Activated T-cell treated with anti-CD3 and anti-CD28 coated beads, Interleukin-2, amount 50 U/mL, for 48 hours (primary cell): ENCODE measurements around the gene AADAC.
"Not testable (repeated sequence)": the region's sequence is repeated elsewhere in the genome, so short reads cannot be mapped to it uniquely, and the experiment has no call there.

Experiments
- DNase-seq, 2 experiments: peaks; one replicate each; pipeline ENCODE4 v3.0.0-alpha.2; 2020

The AADAC gene

GRCh38 chr3:151813799-151814198, at the start of gene AADAC:
AADAC (plus strand) TSS chr3:151814116; CDS start chr3:151814163, 47 bp downstream.
- DNase-seq: no peak

GRCh38 chr3:151764699-151765098, 49.2 kb upstream of the AADAC start:
- not testable (repeated sequence) for DNase-seq

GRCh38 chr3:151765685-151766084, 48.2 kb upstream of the AADAC start:
- DNase-seq: no peak

- DNase-seq: no peak
These were observed 47.5 kb upstream of the AADAC start for GRCh38 chr3:151766454-151766853.

GRCh38 chr3:151768393-151768930, 45.5 kb upstream of the AADAC start:
- no peak for DNase-seq

DNA sequence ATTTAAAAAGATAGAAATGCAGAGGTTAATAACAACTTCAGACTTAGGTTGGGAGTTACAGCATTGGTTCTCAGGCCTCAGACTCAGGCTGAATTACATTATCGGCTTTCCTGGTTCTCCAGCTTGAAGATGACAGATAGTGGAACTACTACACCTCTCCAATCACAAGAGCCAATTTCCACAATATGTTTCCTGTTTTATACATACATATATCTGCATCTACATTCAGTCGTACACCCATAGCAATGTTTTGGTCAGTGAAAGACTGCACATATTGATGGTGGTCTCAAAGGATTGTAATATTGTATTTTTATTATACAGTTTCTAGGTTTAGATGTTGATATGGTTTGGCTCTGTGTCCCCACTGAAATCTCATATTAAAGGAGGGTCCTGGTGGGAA, 44.7 kb upstream of the AADAC start:
- DNase-seq: no peak

DNA sequence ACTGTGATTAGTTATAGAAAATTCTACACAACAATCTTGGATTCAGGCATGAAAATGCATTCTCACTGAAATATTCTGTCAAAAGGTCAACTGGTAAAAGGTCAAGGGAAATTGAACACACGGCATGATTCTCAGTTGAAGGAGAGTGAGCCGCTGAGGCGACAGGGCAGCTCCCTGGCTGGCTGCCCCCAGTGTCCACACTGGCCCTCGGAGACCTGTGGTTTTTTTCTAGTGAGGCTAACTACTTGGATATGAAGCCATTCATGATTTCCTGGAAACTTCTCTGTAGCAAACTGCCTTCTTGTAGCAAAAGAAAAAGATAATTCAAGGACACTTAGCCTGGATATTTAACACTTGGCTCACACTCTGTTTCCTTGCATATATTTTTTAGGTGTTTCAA, 43.0 kb upstream of the AADAC start:
- no peak for DNase-seq

GRCh38 chr3:151772825-151773480, 41.0 kb upstream of the AADAC start:
- no peak for DNase-seq

GRCh38 chr3:151774235-151774634, 39.7 kb upstream of the AADAC start:
- no peak for DNase-seq

DNA sequence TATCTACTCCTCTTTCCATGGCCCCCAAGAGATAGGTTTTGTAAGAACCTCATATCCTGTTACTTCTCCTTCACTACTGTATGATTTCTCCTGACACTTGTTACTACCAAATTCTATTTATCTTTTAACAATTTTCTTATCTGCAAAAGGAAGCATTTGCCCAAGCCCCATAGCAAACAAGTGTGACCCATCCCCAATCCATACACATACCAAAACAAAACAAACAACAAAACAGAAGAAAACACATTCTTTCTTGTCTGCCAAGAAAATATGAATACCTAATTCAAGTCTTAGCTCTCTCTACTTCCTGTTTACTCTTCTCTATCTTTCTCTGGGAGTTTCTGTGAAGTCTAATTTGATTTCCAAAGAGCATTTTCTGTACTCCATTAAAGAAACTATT, 39.0 kb upstream of the AADAC start:
- DNase-seq: no peak

GRCh38 chr3:151775314-151776258, 38.3 kb upstream of the AADAC start:
- DNase-seq: no peak

DNA sequence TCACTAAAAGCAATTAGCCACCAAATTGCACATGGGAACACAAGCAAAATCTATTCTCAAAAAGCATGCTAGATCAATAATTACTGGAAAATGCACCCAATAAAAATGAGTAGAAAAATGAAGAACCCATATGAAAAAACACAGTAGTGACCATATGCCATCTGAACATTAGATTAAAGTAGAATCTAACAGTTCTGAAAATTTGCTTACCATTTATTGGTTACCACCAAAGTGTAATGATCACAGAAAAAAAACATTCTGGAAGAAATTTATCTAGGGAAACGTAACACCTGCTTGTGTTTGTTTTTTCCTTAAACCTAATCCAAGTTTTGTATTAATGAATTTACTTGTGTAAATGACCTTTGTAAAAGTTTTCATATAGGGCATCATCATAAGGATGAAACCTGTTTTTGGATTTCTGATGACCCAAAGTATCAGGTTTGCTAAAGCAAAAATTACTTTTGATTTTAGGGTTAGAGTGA, 37.6 kb upstream of the AADAC start:
- no peak for DNase-seq

DNA sequence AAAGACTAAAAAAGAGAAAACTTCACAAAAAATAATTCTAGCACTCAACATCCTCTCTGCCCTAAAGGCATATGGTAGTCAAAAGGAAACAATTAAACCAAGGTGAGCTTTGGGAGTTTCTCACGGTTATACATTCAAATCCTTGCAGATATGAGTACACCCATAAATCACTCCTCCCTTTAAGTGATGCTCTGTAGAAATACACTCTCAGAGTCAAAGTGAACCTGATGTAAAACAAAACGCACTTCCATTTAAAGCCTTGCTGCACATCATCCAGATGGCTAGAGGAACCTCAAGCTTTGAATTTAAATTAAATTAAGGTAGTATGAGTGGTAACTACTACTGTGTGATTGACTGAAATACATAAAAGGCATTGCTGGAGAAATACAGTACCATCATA, 36.0 kb upstream of the AADAC start:
- no peak for DNase-seq

- no peak for DNase-seq
These were observed 26.3 kb upstream of the AADAC start for GRCh38 chr3:151787626-151788025.

DNA sequence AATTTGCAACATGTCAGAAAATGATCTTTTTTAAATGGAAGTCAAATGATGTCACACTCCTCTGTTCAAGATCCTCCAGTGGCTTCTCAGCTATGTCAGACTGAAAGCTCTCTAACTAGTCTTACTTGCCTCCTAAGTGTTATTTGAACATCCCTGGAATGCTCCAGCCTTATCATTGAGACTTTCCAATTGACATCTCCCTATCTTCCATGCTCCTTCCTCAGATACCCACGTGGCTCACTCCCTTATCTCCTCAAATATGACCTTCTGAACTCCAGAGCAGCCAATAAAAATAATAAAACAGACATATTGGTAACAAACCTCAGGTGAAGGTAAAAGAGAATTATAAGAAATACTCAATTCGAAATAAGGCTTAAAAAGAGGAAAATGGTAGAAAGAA, 25.5 kb upstream of the AADAC start:
- DNase-seq: no peak

GRCh38 chr3:151789853-151790463, 24.0 kb upstream of the AADAC start:
- no peak for DNase-seq

- DNase-seq: not testable (repeated sequence)
These were observed 23.2 kb upstream of the AADAC start for GRCh38 chr3:151790763-151791162.

- no peak for DNase-seq
These were observed 21.5 kb upstream of the AADAC start for GRCh38 chr3:151792411-151792810.

DNA sequence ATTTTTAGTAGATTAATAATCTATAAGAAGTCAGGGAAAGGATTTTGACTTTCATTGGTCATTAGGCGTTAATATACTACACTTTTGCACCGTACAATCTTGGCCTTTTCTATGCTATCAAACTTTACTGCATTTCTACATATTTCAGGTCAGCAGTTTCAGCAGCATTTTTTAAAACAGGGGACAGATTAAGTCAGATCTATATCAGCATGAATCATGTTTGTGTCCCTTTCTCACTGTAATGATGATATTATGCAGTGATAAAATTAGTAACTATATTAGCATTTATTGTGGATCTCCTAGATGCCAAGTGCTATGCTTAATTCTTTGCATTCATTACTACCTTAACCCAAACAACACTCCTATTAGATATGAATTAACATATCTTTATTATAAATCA, 20.3 kb upstream of the AADAC start:
- DNase-seq: no peak

GRCh38 chr3:151794080-151794479, 19.8 kb upstream of the AADAC start:
- no peak for DNase-seq

DNA sequence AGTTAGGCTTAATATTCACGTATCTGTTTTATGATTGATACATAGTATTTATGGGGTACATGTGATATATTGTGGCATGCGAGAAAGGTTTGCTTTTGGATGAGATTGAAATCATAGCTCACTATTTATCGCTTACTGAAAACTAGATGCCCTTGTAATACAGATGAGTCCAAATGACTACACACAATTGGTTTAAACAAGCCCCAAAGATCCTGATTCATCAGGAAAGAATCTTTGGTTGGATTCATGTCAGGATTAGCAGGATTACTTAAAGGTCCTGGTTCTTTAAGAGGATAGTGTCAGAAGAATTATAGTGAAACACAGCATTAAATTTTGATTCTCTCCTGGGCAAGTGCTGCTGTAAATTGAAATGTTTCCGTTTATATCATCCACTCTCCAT, 18.6 kb upstream of the AADAC start:
- DNase-seq: no peak

GRCh38 chr3:151796105-151796680, 17.7 kb upstream of the AADAC start:
- DNase-seq: no peak

DNA sequence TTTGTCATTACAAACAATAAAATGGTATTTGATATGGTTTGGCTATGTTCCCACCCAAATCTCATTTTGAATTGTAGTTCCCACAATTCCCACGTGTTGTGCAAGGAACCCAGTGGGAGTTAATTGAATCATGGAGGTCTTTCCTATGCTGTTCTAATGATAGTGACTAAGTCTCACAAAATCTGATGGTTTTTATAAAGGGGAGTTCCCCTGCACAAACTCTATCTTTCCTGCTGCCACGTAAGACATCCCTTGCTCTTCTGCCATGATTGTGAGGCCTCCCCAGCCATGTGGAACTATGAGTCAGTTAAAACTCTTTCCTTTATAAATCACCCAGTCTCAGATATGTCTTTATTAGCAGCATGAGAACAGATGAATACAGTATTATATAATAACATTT, 15.4 kb upstream of the AADAC start:
- DNase-seq: no peak
